Fibroblast of mammary gland (primary cell): ENCODE data around the gene PDE3B.

Source experiments
- DNase-seq: peaks from one replicate; pipeline ENCODE4 v3.0.0-alpha.2; 2010; ENCODE audit warnings: low read depth
- H3K4me3 ChIP-seq: 2 replicates; pipeline ENCODE4 v1.5.1; 2011; ENCODE audit warnings: low read depth, mild to moderate bottlenecking, low read length, moderate library complexity; ENCODE audit not compliant: control insufficient read depth
- CTCF ChIP-seq: conservative IDR thresholded peaks from 2 replicates; pipeline ENCODE4 v1.5.1; 2011; ENCODE audit warnings: low read depth, low read length, inconsistent platforms; ENCODE audit not compliant: control insufficient read depth, insufficient read depth

Gene PDE3B

DNA sequence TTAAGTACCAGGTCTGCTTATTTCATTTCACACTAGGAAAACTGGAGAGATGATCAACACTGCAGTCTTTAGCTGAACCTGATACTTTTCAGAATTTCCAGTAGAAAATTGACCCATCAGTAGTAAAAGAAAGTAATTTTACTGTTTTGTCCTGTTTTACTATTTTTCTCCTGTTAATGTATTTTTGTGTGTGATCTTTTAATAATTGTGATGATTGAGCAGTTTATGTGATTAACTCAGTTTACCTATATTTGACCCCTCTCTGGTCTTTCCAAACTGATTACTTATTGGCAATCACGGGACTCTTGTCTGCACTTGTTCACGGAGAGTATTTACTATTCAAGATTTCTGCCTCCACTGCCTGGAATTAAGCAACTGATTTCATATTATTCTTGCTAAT lies 249.0 kb downstream of the PDE3B start:
- DNase-seq, result no peak
- no peak for TF ChIP-seq CTCF
- H3K4me3 ChIP-seq, result peak overlapping the region; percentile 82

DNA sequence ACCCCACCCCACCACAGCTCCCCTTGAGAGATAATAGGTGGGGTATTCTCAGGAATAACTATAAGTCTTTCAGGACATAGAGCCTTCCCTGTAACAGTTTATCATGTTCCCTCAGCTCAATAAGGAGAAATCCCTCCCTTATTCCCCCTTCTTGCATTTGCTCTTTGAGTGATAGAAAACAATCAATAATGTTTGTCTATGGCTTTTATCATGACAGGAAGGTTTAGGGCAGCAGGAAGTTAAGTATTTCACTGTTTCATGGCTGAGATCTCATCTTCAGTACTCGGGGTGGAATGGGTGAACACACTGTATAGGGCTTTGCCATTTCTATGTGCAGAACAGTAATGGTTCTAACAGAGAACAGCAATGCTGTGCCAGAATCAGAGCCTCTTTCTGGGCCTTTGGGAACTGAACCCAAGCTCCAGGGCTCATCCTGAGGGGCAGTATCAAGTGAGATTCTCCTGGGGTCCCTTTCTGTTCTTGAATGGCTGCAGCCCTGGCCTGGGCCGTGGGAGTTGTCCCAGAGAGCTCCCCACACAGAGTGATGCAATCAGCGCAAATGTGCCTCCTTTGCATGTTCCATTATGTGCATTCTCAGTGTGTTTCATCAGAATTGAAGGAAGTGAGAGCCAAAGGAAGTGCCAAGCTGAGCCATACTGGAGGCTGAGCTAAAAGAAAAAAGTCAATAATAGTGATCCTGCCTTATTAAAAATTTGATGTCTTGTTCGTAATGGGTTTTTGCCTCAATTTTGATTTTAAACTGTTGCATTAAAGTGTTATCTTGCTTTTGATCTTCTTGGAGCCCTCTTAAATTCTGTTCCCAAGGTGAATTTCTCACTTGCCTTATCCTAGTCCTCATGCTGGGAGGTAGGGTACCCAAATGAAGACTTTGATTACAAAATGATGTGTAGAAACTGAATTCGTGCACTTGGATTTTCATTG lies 251.3 kb downstream of the PDE3B start:
- no peak for TF ChIP-seq CTCF
- no peak overlapping the region for H3K4me3 ChIP-seq
- peak; percentile 71 for DNase-seq

DNA sequence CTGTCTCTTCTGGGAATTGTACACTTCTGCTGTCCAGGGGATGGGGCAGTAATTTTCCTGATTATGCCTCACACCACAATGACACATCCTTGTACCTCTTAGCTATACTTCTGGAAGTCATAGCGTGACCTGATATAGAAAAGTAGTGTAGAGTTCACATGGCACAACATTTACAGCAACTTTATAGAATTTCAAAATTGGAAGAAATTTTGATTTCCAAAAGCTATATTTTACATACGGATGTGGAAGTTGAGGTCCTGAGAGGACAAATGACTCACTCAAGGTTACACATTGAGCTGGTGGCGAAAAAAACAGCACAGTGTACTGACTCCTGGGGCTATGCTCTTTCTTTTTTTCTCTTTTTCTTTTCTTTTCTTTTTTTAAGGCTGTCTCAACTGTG lies 254.8 kb downstream of the PDE3B start:
- no peak overlapping the region for H3K4me3 ChIP-seq

GRCh38 chr11:14898906-14899305 lies 255.3 kb downstream of the PDE3B start:
- H3K4me3 ChIP-seq, result no peak overlapping the region
- no peak for TF ChIP-seq CTCF
- DNase-seq, result no peak

More for the DNA sequence above, 254.8 kb downstream of the PDE3B start:
- TF ChIP-seq CTCF, result no peak
- no peak for DNase-seq

GRCh38 chr11:14902650-14903350 lies 259.2 kb downstream of the PDE3B start:
- DNase-seq, result peak; percentile 81
- no peak for TF ChIP-seq CTCF
- H3K4me3 ChIP-seq, result no peak overlapping the region

DNA sequence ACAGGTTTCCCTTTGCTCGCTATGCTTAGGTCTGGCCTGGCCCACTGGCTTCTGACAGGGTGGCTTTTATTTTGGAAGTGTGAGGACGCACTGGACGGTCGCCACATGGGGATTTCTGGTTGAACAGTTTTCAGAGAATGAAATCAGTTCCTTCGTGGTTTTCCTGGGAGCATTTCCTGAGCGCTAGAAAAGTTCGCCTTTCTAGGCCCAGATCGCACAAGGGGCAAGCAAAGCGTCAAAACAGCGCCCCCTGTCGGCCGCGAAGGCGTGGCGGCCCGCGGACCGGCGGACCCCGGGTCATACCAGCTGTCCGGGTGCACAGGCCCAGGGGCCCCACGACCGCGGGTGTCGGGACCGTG lies 261.1 kb downstream of the PDE3B start:
- TF ChIP-seq CTCF, result peak; percentile 63
- peak; percentile 57 for DNase-seq
- H3K4me3 ChIP-seq, result peak overlapping the region; percentile 53
